DOHH2 (cell line): ENCODE data around the gene TBC1D25.

ENCODE experiments used
- H3F3A ChIP-seq: fragments of 200-600 bp; sonication (generic), shearing (Covaris generic); 2 replicates; pipeline ENCODE4 v1.6.0; 2016; ENCODE audit warnings: antibody characterized with exemption, mild to moderate bottlenecking; ENCODE audit not compliant: control insufficient read depth, insufficient read depth
- H3K27ac ChIP-seq: fragments of 200-600 bp; sonication (generic); 2 replicates; pipeline ENCODE4 v1.5.1; 2014; ENCODE audit warnings: low read depth, mild to moderate bottlenecking, low read length, moderate library complexity
- H3K27me3 ChIP-seq: fragments of 200-600 bp; sonication (generic); 2 replicates; pipeline ENCODE4 v1.6.1; 2014; ENCODE audit warnings: mild to moderate bottlenecking, low read length, mixed read lengths; ENCODE audit not compliant: control insufficient read depth
- H3K36me3 ChIP-seq: fragments of 200-600 bp; sonication (generic); 2 replicates; pipeline ENCODE4 v1.6.1; 2014; ENCODE audit warnings: mild to moderate bottlenecking, low read length, moderate library complexity, mixed read lengths; ENCODE audit not compliant: control insufficient read depth
- H3K4me1 ChIP-seq: fragments of 200-600 bp; sonication (generic); 2 replicates; pipeline ENCODE4 v1.6.1; 2014; ENCODE audit warnings: mild to moderate bottlenecking, low read length, mixed read lengths; ENCODE audit not compliant: control insufficient read depth
- H3K4me2 ChIP-seq: fragments of 200-600 bp; sonication (generic); 2 replicates; pipeline ENCODE4 v1.6.0; 2014; ENCODE audit warnings: mild to moderate bottlenecking, low read length, moderate library complexity
- H3K4me3 ChIP-seq: fragments of 200-600 bp; sonication (generic); 2 replicates; pipeline ENCODE4 v1.5.1; 2014; ENCODE audit warnings: mild to moderate bottlenecking, low read length, mixed read lengths
- H3K79me2 ChIP-seq: fragments of 200-600 bp; sonication (generic); 2 replicates; pipeline ENCODE4 v1.6.1; 2014; ENCODE audit warnings: mild to moderate bottlenecking, low read length, mixed read lengths; ENCODE audit not compliant: control insufficient read depth
- H3K9me2 ChIP-seq: fragments of 200-600 bp; sonication (generic); replicated peaks from 2 replicates; pipeline ENCODE4 v1.6.1; 2014; ENCODE audit warnings: mild to moderate bottlenecking, low read length, mixed read lengths; ENCODE audit not compliant: control insufficient read depth
- H3K9me3 ChIP-seq: fragments of 200-600 bp; sonication (generic); 2 replicates; pipeline ENCODE4 v1.6.1; 2014; ENCODE audit warnings: antibody characterized with exemption, low read length, mixed read lengths; ENCODE audit not compliant: control insufficient read depth, insufficient read depth
- H4K20me1 ChIP-seq: fragments of 200-600 bp; sonication (generic); 2 replicates; pipeline ENCODE4 v1.6.0; 2014; ENCODE audit warnings: low read depth, mild to moderate bottlenecking, antibody characterized with exemption, low read length, moderate library complexity; ENCODE audit not compliant: control insufficient read depth, insufficient read depth
- EZH2phosphoT487 ChIP-seq: fragments of 200-600 bp; sonication (generic); IDR thresholded peaks from 2 replicates; pipeline ENCODE4 v1.6.1; 2017; ENCODE audit warnings: borderline replicate concordance, mild to moderate bottlenecking, antibody characterized with exemption, low read length, moderate library complexity, mixed read lengths
- TF ChIP-seq, protein P1 (sequence below): fragments of 200-600 bp; sonication (generic); IDR thresholded peaks from one replicate; pipeline ENCODE4 v1.5.1; 2014; ENCODE audit warnings: antibody characterized with exemption, mild to moderate bottlenecking, low read depth, low read length; ENCODE audit not compliant: poor library complexity, severe bottlenecking

Gene TBC1D25

DNA sequence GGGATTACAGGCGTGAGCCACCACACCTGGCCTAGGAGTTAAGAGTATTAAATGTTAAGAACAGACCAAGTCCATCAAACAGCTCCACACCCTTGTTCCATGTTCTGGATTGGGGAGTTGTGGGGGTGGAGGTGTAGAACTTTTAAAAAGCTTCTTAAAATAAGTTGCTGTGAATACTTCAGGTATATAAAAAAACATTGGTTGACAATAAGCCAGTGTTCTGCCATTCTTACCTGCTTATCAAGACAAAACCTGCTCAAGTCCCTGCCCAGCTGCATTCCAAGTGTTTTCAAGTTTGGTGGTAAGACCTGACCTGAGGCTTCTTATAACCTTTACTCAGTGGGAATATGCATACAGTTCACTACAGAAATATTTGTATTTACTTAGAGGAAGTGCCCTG lies 41.1 kb downstream of the TBC1D25 start:
- Histone ChIP-seq H3F3A (peaks cover 39% of the 10 kb centered on the region), H3K4me2 (no peak overlapping the region), H3K4me1 (peaks cover 14% of the 10 kb centered on the region), H4K20me1 (peaks cover 4% of the 10 kb centered on the region; the same call in 1 of the 2 replicates), H3K36me3 (peaks cover 37% of the 10 kb centered on the region), H3K27me3 (no peaks in the 10 kb centered on the region), H3K79me2 (peaks cover 12% of the 10 kb centered on the region), H3K9me2 (no peaks in the 10 kb centered on the region), H3K4me3 (no peak overlapping the region), H3K9me3 (no peaks in the 10 kb centered on the region), H3K27ac (no peak overlapping the region)
- TF ChIP-seq, protein P1, sequence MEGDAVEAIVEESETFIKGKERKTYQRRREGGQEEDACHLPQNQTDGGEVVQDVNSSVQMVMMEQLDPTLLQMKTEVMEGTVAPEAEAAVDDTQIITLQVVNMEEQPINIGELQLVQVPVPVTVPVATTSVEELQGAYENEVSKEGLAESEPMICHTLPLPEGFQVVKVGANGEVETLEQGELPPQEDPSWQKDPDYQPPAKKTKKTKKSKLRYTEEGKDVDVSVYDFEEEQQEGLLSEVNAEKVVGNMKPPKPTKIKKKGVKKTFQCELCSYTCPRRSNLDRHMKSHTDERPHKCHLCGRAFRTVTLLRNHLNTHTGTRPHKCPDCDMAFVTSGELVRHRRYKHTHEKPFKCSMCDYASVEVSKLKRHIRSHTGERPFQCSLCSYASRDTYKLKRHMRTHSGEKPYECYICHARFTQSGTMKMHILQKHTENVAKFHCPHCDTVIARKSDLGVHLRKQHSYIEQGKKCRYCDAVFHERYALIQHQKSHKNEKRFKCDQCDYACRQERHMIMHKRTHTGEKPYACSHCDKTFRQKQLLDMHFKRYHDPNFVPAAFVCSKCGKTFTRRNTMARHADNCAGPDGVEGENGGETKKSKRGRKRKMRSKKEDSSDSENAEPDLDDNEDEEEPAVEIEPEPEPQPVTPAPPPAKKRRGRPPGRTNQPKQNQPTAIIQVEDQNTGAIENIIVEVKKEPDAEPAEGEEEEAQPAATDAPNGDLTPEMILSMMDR: no peak
- no peak for TF ChIP-seq EZH2phosphoT487

DNA sequence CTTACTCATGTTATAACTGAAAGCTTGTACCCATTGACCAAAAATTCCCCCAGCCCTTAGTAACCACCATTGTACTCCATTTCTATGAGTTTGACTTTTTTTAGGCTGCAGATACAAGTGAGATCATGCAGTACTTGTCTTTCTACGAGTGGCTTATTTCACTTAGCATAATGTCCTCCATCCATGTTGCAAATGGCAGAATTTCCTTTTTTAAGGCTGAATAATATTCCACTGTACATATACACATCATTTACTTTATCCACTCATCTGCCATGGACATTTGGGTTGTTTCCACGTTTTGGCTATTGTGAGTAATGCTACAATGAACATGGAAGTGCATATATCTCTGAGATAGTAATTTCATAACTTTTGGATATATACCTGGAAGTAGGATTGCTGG lies 45.2 kb downstream of the TBC1D25 start:
- Histone ChIP-seq H3K4me3 (no peak overlapping the region), H3K27ac (no peak overlapping the region), H3K9me3 (no peaks in the 10 kb centered on the region), H4K20me1 (no peaks in the 10 kb centered on the region), H3K9me2 (no peaks in the 10 kb centered on the region), H3K36me3 (no peaks in the 10 kb centered on the region), H3K4me1 (no peaks in the 10 kb centered on the region), H3F3A (peaks cover 3% of the 10 kb centered on the region), H3K27me3 (no peaks in the 10 kb centered on the region), H3K79me2 (no peaks in the 10 kb centered on the region), H3K4me2 (no peak overlapping the region)
- TF ChIP-seq EZH2phosphoT487: no peak
- TF ChIP-seq, protein P1: no peak

DNA sequence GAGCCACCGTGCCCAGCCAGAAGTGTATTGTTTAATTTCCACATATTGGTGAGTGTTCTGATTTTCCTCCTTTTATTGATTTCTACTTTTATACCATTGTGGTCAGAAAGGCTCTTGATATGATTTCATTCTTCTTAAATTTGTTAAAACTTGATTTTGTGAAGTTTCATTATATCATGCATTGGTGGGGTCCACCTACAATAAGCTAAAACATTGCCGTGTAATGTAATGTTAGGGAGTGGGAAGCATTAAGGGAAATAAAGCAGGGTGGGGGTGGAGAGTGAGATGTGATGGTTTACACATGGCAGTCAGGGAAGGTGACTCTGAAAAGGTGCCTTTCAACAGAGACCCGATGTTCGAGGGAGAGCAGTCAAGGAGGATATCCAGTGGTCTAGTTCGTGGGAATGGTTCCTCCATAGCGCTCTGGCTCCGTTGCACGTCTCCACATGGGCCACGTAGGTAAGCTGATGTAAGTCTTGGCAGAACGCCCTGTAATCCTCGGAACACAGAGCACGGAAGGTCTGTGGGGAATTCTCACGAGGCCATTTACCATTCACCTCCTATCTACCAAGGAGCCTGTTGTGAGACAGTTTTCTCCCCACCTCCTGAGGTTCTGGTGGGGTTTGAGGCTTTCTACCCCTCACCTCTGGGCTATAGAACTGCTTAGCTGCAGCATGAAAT lies 50.1 kb downstream of the TBC1D25 start:
- no peaks in the 10 kb centered on the region for H3K27me3 ChIP-seq
- H3K4me1 ChIP-seq: no peaks in the 10 kb centered on the region
- H3K9me3 ChIP-seq: no peaks in the 10 kb centered on the region
- H4K20me1 ChIP-seq: no peaks in the 10 kb centered on the region
- H3K27ac ChIP-seq: no peak overlapping the region
- H3K9me2 ChIP-seq: no peaks in the 10 kb centered on the region
- H3K4me3 ChIP-seq: no peak overlapping the region
- TF ChIP-seq, protein P1: no peak
- TF ChIP-seq EZH2phosphoT487: no peak
- no peaks in the 10 kb centered on the region for H3K79me2 ChIP-seq
- H3K36me3 ChIP-seq: no peaks in the 10 kb centered on the region
- no peak overlapping the region for H3K4me2 ChIP-seq
- no peaks in the 10 kb centered on the region for H3F3A ChIP-seq
